HT1080 (cell line): ENCODE results near the gene SIRT3. TPM values are rescaled to one million over a fixed set of nuclear protein-coding genes. Genes with fewer than 3 reads are reported as not detected.
A peak's percentile ranks its signal among the peaks of the same experiment; 100 is the strongest.

Experiments
- DNase-seq: peaks from one replicate; pipeline ENCODE4 v3.0.0-alpha.2; 2015; ENCODE audit warnings: low read depth
- total RNA-seq: library from RNA; depleted of rRNA; stranded (reverse); fragments of >200 nt; shearing (Covaris generic); gene quantifications from 2 replicates; pipeline ENCODE4 v1.2.3, GENCODE V29; 2014

SIRT3 gene
- total RNA-seq, 1 experiment from 2014 or later = 10.0 TPM

DNA sequence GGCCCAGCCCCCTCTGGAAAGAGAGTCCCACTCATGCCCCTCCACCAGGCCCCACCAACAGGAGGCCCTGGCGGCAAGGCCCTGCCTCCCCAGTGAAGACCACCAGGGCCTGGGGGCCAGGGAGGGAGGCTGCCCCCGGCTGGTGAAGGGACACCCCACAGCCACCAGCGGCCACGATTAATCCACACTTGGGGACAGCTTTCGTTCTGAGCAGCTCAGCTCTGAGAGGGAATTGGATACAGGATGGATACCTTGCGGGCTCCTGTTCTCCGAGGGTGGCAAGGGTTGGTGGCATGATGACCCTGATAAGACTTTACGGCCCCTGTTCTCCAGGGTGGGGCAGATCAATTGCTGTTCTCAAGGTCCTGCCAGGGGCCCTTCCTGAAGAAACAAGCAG, 35.2 kb upstream of the SIRT3 start:
- no peak for DNase-seq

DNA sequence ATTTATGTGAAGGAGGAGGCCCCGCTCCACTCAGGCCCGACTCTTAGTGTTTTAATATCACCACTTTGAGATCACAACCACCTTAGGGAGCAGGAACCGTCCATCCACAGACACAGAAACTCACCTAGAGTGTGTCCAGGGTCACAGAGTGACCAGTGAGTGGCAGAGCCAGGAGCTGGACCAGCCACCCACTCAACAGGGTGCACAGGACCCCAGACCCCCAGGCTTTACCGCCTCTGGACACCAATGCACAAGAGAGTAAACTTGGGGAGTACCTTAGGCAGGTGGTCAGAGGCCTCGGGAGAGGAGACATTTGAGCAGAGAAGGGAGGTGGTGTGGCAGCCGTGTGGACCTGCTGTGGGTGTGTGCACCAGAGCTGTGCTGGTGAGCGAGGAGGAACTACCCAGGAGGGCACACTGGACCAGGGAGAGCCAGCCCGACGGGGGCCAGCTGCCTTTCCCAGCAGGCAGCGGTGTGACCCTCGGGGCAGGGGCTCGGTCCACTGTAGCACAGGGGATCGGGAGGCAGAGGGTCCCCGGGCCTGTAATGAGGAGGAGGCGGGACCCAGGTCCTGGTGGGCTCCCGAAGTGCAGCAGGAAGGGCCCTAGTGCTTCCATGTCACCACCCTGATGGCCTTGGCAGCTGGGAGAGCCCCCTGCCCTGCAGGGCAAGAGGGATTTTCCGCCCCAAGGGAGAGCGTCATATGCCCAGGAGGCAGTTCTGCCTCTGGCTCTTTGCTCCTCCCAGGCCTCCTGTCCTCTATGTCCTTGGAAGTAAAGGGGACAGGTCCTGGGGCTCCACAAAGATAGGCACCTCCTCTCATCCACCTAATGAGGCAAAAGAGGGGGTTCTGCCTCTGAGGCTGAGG, 34.5 kb upstream of the SIRT3 start:
- DNase-seq = no peak

DNA sequence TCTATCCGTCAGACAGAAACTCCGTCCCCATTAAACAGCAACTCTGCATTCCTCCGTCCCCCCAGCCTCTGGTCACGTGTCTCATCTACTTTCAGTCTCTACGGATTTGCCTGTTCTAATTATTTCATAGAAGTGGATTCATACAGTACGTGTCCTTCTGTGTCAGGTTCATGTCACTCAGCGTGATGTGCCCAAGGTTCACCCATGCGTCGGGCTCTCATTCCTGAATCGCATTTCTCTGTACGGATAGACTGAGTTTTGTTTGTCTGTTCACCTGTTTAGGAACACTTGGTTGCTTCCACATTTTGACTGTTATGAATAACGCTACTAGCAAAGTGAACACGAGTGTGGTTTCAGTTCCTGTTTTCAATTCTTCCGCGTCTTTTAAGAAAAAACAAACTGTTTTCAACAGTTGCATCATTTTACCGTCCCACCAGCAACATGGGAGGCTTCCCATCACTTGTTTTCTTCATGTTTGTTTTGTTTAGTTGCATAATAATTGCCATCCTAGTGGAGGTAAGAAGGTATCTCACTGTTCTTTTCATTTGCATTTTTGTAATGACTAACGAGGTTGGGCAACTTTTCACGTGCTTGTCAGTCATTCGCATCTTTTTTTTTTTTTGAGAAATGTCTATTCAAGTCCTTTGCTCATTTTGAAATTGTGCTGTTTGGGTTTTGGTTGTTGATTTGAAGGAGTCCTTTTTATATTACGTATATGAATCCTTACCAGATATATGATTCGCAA, 33.2 kb upstream of the SIRT3 start:
- DNase-seq = no peak

DNA sequence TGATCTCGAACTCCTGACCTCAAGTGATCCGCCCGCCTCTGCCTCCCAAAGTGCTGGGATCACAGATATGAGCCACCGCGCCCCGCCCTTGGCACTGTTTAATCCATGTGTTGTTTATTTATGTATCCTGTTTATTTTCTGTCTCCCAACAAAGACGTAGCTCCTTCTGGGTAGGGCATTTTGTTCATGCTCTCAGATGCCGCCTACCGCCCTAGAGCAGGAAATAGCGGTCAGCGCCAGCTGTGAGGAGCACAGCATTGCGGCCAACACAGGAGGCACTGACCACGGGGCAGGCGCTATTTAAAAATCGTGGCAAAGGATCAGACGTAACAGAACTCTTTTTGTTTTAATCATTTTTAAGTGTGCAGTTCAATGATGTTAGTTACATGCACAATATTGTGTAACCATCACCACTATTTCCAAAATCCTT, 32.6 kb upstream of the SIRT3 start:
- peak; percentile 52 for DNase-seq

DNA sequence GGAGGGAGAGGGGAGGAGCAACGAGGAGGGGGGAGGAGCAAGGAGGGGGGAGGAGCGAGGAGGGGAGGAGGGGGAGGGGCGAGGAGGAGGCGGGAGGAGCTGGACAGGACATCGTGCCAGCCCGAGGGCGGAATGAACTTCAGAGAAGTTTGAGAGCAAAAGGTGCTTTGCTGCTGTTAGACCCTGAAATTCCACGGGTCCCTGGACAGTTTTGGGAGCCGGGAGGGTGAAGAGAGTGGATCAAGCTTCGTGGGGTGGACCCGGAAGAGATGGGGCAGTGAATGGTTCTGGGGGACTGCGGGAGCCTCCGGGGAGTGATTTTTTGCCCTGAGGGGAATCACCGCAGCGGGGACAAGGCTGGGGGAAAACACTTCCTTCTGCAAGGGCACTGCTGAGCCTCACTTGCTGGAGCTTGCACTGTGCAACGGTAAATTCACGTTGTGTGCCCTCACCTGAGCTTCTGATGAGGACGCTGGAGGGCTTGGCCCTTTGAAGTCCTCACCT, 31.4 kb upstream of the SIRT3 start:
- no peak for DNase-seq

DNA sequence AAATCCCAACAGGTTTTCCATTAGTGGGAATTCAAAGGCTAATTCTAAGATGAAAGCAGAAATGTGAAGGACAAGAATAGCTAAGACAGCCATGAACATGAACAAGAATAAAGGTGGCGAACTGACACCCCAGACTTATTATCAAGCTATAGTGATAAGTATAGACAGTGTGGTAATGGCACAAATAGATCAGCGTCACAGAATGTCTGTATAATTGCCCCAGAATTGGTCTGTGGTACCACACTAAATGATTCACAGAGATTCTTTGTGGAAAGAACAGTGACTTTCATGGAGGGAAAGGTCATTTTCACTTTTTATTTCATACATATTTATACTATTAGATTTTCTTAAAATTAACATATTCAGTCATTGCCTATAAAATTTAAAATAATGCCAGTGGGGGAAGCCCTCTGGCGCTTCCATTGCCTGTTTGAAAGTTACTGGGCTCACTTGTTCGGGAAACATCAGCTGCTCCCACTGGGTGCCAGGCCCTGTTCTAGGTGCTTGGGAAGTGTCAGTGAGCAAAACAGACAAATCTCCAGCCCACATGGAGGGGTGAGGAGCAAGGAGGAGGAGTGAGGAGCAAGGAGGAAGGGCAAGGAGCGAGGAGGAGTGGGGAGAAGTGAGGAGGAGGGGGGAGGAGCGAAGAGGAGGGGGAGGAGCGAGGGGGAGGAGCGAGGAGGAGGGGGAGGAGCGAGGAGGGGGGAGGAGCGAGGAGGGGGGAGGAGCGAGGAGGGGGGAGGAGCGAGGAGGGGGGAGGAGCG, 30.7 kb upstream of the SIRT3 start:
- no peak for DNase-seq

DNA sequence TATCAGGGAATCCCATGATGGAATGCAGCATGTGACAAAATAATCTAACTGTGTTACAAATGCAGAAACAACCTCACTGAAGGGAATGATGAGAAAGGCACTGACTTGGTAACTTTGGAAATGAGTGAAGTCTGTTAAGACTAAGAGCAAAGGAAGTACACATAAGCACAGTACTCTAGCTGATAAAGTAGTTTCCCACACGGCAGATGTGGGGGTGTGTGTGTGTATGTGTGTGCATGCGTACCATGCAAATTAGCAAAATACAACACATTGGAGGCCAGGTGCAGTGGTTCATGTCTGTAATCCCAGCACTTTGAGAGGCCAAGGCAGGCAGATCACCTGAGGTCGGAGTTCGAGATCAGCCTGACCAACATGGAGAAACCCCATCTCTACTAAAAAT, 25.5 kb upstream of the SIRT3 start:
- no peak for DNase-seq

DNA sequence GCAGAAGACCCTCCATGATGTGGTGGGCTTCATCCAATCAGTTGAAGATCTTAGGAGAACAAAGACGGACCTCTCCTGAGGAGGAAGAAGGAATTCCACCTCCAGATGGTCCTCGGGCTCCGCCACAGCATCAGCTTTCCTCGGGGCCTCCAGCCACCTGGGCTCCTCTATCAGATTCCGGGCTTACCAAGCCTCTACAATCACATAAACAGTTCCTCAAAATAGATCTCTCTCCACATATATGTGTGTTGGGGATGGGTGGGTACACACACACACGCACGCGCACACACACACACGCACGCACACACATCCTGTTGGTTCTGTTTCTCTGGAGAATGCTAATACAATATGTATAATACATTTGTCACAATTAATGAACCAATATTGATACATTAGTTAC, 23.3 kb upstream of the SIRT3 start:
- DNase-seq = no peak

DNA sequence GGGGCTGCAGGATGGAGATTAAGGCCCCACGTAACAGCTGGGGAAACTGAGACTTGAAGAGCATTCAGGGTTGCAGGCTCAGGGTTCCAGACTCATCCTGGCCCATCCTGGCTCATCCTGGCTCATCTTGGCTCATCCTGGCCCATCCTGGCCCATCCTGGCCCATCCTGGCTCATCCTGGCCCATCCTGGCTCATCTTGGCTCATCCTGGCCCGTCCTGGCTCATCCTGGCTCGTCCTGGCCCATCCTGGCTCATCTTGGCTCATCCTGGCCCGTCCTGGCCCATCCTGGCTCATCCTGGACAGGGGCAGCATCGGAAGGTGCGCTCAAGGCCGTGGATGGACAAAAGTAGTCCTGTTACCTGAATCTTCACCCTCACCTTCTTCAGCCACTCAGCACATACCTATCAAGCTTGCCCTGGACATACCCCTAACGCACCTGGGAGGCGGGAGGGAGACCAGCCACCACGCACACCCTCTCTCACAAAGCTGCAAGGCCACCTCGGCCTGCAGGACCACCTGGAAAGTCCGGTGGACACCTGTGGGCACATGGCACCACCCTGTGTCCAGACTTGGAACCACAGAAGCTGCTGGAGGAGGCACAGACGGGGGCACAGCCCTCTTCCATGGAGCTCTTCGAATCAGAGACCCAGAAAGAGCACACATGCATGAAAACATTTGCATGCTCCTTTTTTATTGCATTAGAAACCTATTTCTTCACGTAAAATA, 21.8 kb upstream of the SIRT3 start:
- no peak for DNase-seq

DNA sequence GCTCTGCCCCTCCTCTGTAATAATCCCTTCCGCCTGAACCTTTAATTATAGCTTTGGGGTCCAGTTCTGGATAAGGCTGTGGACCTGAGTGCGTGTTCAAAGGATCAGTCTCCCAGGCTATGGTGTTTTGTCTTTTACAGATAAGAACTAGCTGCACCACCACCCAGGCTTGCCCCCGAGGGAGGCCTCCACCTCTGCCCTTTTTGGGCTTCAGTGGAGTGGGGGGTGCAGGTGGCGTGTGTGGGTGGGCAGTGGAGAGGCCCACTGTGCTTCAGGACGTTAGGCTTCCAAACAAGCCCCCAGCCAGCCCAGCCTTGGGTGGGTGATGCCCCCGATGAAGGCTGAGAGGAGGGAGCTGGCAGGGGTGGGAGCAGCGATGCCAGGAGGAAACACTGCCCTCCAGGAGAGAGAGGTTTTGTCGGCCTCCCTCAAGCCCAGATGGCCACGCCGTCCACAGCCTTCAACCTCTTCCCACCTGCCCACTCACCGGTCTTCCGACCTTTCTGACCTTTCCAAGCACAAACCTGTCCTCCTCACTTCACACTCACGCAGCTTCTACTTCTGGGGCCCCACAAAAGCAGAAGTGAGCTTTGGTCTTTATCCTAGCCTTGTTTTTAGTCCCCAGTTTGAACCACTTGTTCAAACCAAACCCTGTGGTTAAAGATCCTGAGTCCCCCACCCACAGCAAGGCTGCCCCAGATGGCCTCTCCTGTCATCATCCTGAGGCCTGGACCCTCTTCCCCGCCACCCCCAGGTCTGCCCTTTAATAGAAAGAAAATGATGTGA, 21.0 kb upstream of the SIRT3 start:
- no peak for DNase-seq

DNA sequence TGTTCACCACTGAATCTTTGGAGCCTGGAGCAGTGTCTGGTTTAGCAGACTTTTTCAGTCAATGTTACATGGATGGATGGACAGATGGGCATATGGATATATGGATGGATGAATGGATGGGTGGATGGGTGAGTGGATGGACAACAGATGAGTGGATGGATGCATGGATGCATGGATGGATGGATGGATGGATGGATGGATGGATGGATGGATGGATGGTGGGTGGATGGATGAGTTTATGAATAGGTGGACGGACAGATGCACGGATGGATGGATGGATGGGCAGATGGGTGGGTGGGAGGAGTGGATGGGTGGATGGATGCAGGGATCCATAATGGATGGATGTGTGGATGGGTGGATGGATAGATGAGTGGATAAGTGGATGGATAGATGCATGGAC, 19.7 kb upstream of the SIRT3 start:
- DNase-seq = no peak

DNA sequence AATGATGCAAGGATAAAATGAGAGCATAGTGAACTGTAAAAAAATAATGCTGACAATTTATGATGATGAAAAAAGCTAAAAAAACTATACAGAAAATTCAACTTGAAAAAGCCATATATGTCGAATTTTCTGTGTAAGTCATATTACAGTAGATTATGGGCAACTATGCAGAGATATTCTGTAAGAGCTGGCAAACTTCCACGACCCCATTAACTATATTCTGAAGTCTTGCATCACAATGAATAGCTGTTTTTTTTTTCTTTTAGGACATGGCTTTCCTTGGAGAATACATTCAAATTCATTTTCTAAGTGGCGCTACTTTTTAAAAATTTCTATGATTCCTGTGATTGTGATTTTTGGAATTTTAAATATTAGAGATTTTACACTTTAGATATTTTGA, 19.0 kb upstream of the SIRT3 start:
- no peak for DNase-seq

DNA sequence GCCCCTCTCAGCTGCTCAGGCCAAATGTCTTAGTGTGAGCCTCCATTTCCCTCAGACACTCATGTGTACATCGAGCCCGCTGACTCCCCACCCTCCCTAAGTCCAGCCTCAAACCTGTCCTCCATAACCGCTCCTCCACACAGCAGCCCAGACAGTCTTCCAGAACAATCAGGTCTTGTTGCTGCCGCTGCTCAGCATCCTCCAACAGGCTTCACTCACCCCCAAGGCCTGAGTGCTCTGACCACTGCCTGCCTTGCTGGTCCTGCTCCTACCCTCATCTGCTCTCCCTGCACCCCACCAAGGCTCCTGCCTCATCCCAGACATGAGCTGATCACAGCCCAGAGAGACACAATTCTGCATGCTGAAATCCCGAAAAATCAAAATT, 17.7 kb upstream of the SIRT3 start:
- no peak for DNase-seq

DNA sequence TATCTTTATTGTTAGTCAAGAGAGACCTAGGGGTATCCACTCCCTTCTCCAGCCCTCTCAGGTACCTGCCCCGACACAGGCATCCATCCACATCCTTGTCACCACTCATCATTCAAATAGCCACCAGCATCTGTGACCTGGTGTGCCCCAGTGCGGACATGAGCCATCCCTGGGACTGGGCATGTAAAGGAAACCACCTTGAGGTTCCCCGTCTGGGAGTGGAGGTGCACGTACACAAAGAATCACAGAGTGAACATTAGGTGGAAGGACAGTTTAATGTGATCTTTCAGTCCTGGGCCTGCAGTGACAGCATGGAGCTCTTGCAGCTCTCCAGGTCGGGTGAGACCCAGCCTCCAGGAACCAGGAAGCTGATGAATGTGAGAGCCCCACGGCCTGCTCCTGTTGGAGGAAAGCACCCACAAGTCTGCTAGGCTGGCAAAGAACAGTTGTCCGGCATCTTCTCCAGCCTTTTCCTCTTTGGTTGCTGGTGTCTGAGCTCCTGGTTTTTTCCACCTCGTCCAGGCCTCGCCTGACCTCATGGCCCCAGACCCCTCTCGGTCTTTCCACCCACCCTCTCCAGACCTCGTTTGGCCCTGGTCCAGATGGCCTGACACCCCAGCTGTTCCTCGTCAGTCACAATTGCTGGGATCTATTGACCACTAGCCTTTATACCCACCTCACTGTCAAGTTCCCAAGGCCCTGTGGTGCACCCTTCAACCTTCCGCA, 17.2 kb upstream of the SIRT3 start:
- no peak for DNase-seq

DNA sequence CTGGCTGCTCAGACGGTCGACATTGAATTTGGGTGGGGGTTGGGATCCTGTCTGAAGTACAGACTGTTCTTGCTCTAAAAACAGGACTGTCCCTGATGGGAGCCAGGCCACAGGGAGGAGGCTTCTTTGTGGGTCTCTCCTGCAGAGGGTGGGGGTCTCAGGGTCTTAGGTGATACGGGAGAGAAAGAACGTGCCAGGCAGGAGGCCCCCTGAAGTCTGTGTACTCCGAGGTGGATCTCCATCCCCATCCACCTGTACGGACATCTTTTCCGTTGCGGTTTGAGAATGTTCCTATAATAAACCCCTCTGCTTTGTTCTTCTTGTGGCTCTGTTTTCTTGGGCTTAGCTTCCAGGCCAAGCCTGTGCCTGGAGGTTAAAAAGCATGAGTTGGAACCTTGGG, 16.5 kb upstream of the SIRT3 start:
- DNase-seq = no peak

DNA sequence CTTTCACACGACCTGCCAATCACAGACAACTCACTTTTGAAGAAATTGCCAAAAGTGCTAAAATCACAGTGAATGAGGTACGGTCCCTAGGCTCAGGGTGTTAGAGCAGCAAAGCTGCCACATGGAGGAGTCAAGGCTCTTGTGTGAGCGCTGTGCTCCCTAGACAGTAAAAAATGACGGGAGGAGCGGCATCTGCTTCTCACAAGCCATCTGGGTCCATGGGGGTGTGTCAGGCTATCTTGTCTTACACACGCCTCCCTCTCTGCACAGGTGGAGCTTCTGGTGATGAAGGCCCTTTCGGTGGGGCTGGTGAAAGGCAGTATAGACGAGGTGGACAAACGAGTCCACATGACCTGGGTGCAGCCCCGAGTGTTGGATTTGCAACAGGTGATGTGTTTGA, 15.4 kb upstream of the SIRT3 start:
- DNase-seq = no peak

DNA sequence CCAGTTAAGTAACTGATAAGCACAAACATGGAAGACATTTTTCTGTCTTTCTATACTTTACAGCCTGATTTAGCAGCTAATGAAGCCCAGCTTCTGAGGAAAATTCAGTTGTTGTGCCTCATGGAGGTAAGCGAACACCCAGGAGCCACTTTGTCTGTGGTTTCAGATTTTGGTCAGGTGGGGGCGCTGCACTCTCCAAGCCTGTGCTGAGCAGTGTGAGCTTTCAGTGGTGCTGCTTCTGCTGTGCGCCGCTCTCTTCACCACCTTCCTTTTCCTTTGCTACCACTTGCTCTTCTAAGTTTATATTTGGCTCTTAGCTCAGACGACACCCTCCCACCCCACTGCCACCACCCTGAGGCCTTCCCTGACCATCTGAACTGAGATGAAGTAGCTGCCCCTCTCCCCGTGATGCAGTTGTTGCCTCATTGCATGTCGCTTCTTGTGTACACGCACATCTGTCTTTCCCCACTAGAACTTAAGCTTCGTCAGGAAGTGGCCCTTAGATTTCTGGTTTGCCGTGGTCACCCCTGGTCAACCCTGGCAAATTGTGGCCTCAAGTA, 14.7 kb upstream of the SIRT3 start:
- DNase-seq = peak; percentile 32

DNA sequence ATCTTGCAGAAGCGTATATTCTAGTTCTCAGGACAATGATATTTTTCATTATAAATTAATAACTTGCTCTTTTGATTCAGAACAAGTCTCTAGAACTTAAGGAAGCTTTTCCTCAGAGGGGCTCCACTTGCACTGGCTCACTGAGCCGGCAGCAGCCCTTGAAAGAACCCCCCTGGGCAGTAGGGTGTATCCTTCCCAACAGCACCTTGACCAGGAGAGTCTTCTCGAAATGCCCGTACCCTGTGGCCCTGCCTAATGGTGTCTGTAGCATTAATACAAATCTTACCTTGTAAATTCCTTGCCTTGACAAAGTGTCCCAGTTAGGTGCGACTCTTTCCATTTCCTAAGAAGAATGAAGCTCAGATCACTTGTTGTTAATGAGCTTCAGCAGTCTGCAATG, 14.1 kb upstream of the SIRT3 start:
- DNase-seq = no peak

DNA sequence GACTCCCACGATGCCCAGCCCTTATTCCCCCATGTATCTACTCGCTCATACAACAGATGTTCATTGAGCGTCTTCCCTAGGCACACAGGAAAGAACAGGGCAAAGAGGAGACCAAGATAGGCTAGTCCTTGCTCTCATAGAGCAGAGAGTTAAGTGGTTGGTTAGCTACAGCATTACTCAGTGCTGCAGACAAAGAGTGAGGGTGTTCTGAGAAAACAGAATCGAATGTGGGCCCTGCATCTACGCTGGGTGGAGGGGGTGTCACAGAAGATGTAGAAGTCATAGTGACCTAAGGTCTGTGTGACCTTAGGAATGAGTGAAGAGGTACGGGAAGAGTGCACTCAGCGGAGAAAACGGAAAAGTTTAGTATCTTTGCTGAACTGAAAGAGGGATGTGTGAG, 12.9 kb upstream of the SIRT3 start:
- DNase-seq = no peak
